IPS-NIHi11 (cell line): ENCODE results near the gene EIF3CL.
"Not testable (repeated sequence)": the region's sequence is repeated elsewhere in the genome, so short reads cannot be mapped to it uniquely, and the experiment has no call there.

Experiments used
- DNase-seq: peaks from one replicate; pipeline ENCODE4 v3.0.0; 2012; ENCODE audit warnings: mixed read lengths, low spot score

The EIF3CL gene

GRCh38 chr16:28403220-28404072 lies at the start of gene EIF3CL:
TSS of gene EIF3CL (minus strand) at chr16:28403841. CDS start at chr16:28403618, 223 bp downstream.
- DNase-seq, result not testable (repeated sequence)

GRCh38 chr16:28447081-28447480 lies 43.4 kb upstream of the EIF3CL start:
- not testable (repeated sequence) for DNase-seq

GRCh38 chr16:28446388-28446787 lies 42.7 kb upstream of the EIF3CL start:
- DNase-seq, result not testable (repeated sequence)

GRCh38 chr16:28443943-28444342 lies 40.3 kb upstream of the EIF3CL start:
- not testable (repeated sequence) for DNase-seq

GRCh38 chr16:28438899-28439298 lies 35.3 kb upstream of the EIF3CL start:
- not testable (repeated sequence) for DNase-seq

GRCh38 chr16:28435340-28435739 lies 31.7 kb upstream of the EIF3CL start:
- not testable (repeated sequence) for DNase-seq

GRCh38 chr16:28426060-28426680 lies 22.5 kb upstream of the EIF3CL start:
- not testable (repeated sequence) for DNase-seq

GRCh38 chr16:28421071-28421750 lies 17.6 kb upstream of the EIF3CL start:
- DNase-seq, result not testable (repeated sequence)

GRCh38 chr16:28417033-28417432 lies 13.4 kb upstream of the EIF3CL start:
- DNase-seq, result not testable (repeated sequence)

GRCh38 chr16:28414530-28414929 lies 10.9 kb upstream of the EIF3CL start:
- DNase-seq, result not testable (repeated sequence)

- not testable (repeated sequence) for DNase-seq
Observed at GRCh38 chr16:28413585-28413984, 9.9 kb upstream of the EIF3CL start.

GRCh38 chr16:28392054-28392453 lies 11.6 kb downstream of the EIF3CL start:
- not testable (repeated sequence) for DNase-seq

- not testable (repeated sequence) for DNase-seq
Observed at GRCh38 chr16:28382177-28382867, 21.3 kb downstream of the EIF3CL start.

- not testable (repeated sequence) for DNase-seq
Observed at GRCh38 chr16:28377822-28378221, 25.8 kb downstream of the EIF3CL start.

- not testable (repeated sequence) for DNase-seq
Observed at GRCh38 chr16:28377108-28377625, 26.5 kb downstream of the EIF3CL start.

- DNase-seq, result not testable (repeated sequence)
Observed at GRCh38 chr16:28375115-28375514, 28.5 kb downstream of the EIF3CL start.

- DNase-seq, result not testable (repeated sequence)
Observed at GRCh38 chr16:28374281-28374680, 29.4 kb downstream of the EIF3CL start.

GRCh38 chr16:28367926-28368325 lies 35.7 kb downstream of the EIF3CL start:
- not testable (repeated sequence) for DNase-seq

- not testable (repeated sequence) for DNase-seq
Observed at GRCh38 chr16:28364268-28365173, 39.1 kb downstream of the EIF3CL start.

GRCh38 chr16:28363408-28363807 lies 40.2 kb downstream of the EIF3CL start, which contains the start of gene NPIPB6:
TSS of gene NPIPB6 (minus strand) at chr16:28363508. CDS start at chr16:28362822, 686 bp downstream.
- DNase-seq, result not testable (repeated sequence)
